HEK293 (cell line): Measurements from ENCODE around the gene SHISAL1.

Experiments
- CTCF ChIA-PET: fragments of 350-600 bp; formaldehyde crosslinking; extraction: SDS; loops from one replicate; lab custom pipeline; 2021; ENCODE audit warnings: antibody characterized with exemption; lab: Yijun Ruan, JAX
- POLR2A ChIA-PET: fragments of 300-600 bp; formaldehyde crosslinking; extraction: SDS; loops from one replicate; lab custom pipeline; 2020; ENCODE audit warnings: antibody characterized with exemption, inconsistent platforms; lab: Yijun Ruan, JAX
- H3K27ac ChIP-seq: fragments of 200-500 bp; sonication (Bioruptor generic); 2 replicates; pipeline ENCODE4 v1.5.1; 2014; ENCODE audit warnings: low read depth, low read length, control low read depth, inconsistent platforms; ENCODE audit errors: extremely low read depth
- H3K36me3 ChIP-seq, 2 experiments: fragments of 200-500 bp in 1 of 2; sonication (Bioruptor generic) in 1 of 2; 1 replicate in 1 of 2; 2 replicates in 1 of 2; pipeline ENCODE4 v1.5.1; 2014 to 2017; ENCODE audit warnings: inconsistent platforms in 2 of 2, low read length in 2 of 2; ENCODE audit not compliant: control insufficient read depth in 2 of 2, insufficient read depth in 1 of 2
- H3K4me1 ChIP-seq: fragments of 200-500 bp; sonication (Bioruptor generic); 2 replicates; pipeline ENCODE4 v1.5.1; 2014; ENCODE audit warnings: mild to moderate bottlenecking, low read length, inconsistent platforms; ENCODE audit not compliant: control insufficient read depth, insufficient read depth
- H3K4me3 ChIP-seq: 2 replicates; pipeline ENCODE4 v1.5.1; 2011; ENCODE audit warnings: low read depth, mild to moderate bottlenecking, control low read depth, low read length, moderate library complexity
- H3K9me3 ChIP-seq: fragments of 200-500 bp; sonication (Bioruptor generic); 2 replicates; pipeline ENCODE4 v1.5.1; 2014; ENCODE audit warnings: low read depth, low read length, inconsistent platforms; ENCODE audit not compliant: control insufficient read depth, insufficient read depth
- ELK4 ChIP-seq: IDR thresholded peaks from 2 replicates; pipeline ENCODE4 v1.6.1; 2011; ENCODE audit warnings: mild to moderate bottlenecking, low read depth, low read length, borderline replicate concordance
- GLIS1 ChIP-seq: fragments of 450-650 bp; formaldehyde crosslinking; IDR thresholded peaks from 2 replicates; pipeline ENCODE4 v1.5.1; 2016; ENCODE audit warnings: missing biosample characterization, missing genetic modification characterization
- HIC1 ChIP-seq: fragments of 450-650 bp; formaldehyde crosslinking; IDR thresholded peaks from 2 replicates; pipeline ENCODE4 v1.5.1; 2016; ENCODE audit warnings: missing biosample characterization, missing genetic modification characterization
- HOXC10 ChIP-seq: sonication (generic); formaldehyde crosslinking; IDR thresholded peaks from 2 replicates; pipeline ENCODE4 v1.8.1; 2023; ENCODE audit warnings: mild to moderate bottlenecking, missing genetic modification reagents
- SP2 ChIP-seq: fragments of 450-650 bp; formaldehyde crosslinking; IDR thresholded peaks from 2 replicates; pipeline ENCODE4 v1.5.1; 2016; ENCODE audit warnings: missing biosample characterization, missing genetic modification characterization
- TRIM28 ChIP-seq: IDR thresholded peaks from 2 replicates; pipeline ENCODE4 v1.6.1; 2011; ENCODE audit warnings: low read length, control low read depth, borderline replicate concordance
- ZBTB11 ChIP-seq: fragments of 450-650 bp; formaldehyde crosslinking; conservative IDR thresholded peaks from 2 replicates; pipeline ENCODE4 v1.5.1; 2016; ENCODE audit warnings: low read depth, missing biosample characterization, missing genetic modification characterization
- ZBTB17 ChIP-seq: fragments of 450-650 bp; formaldehyde crosslinking; IDR thresholded peaks from 2 replicates; pipeline ENCODE4 v1.5.1; 2016; ENCODE audit warnings: missing biosample characterization, missing genetic modification characterization
- ZBTB21 ChIP-seq: fragments of 450-650 bp; formaldehyde crosslinking; IDR thresholded peaks from 2 replicates; pipeline ENCODE4 v1.5.1; 2017; ENCODE audit warnings: missing biosample characterization, missing genetic modification characterization
- ZIC2 ChIP-seq: fragments of 450-650 bp; formaldehyde crosslinking; IDR thresholded peaks from 2 replicates; pipeline ENCODE4 v1.5.1; 2016; ENCODE audit warnings: missing biosample characterization, missing genetic modification characterization
- ZNF292 ChIP-seq: fragments of 450-650 bp; formaldehyde crosslinking; IDR thresholded peaks from 2 replicates; pipeline ENCODE4 v1.5.1; 2016; ENCODE audit warnings: low read depth, missing biosample characterization, missing genetic modification characterization, borderline replicate concordance
- ZNF324 ChIP-seq: fragments of 450-650 bp; formaldehyde crosslinking; IDR thresholded peaks from 2 replicates; pipeline ENCODE4 v1.5.1; 2016; ENCODE audit warnings: missing biosample characterization, missing genetic modification characterization
- ZNF555 ChIP-seq: fragments of 450-650 bp; formaldehyde crosslinking; conservative IDR thresholded peaks from 2 replicates; pipeline ENCODE4 v1.5.1; 2017; ENCODE audit warnings: missing biosample characterization, mild to moderate bottlenecking, missing genetic modification characterization, inconsistent platforms
- ZNF626 ChIP-seq: fragments of 450-650 bp; sonication (Bioruptor Pico); formaldehyde crosslinking; IDR thresholded peaks from 2 replicates; pipeline ENCODE4 v1.5.1; 2018; ENCODE audit warnings: missing biosample characterization, missing genetic modification characterization, inconsistent platforms
- ZNF768 ChIP-seq: fragments of 450-650 bp; formaldehyde crosslinking; IDR thresholded peaks from 2 replicates; pipeline ENCODE4 v1.5.1; 2018; ENCODE audit warnings: missing biosample characterization, mild to moderate bottlenecking, missing genetic modification characterization
- ZNF791 ChIP-seq: fragments of 450-650 bp; formaldehyde crosslinking; IDR thresholded peaks from 2 replicates; pipeline ENCODE4 v1.5.1; 2016; ENCODE audit warnings: missing biosample characterization, missing genetic modification characterization

Gene SHISAL1

GRCh38 chr22:44341431-44342346 lies 28.9 kb upstream of the SHISAL1 start:
- no peaks in the 10 kb centered on the region for H3K36me3 ChIP-seq
- no peaks in the 10 kb centered on the region; the same call in 1 of the 2 replicates for H3K4me1 ChIP-seq
- CTCF ChIA-PET, result interaction anchor here (0.7 to 1.0 kb wide), 2 partner anchors 18 to 285 kb away, joined by 3 to 4 read pairs; no protein-coding TSS in a partner anchor
- peak overlapping the region; percentile 32; the same call in 1 of the 2 replicates for H3K27ac ChIP-seq
- POLR2A ChIA-PET, result interaction anchor here (0.6 kb wide), 1 partner anchor 294 kb away, joined by 4 read pairs; no protein-coding TSS in a partner anchor
- no peaks in the 10 kb centered on the region for H3K9me3 ChIP-seq
- TF ChIP-seq ELK4 (no peak), ZNF292 (tag by site-specific recombination) (no peak), ZNF791 (tag by site-specific recombination) (no peak), ZNF555 (tag by site-specific recombination) (no peak), ZBTB21 (tag by site-specific recombination) (no peak), GLIS1 (peak; percentile 43), ZNF626 (tag by site-specific recombination) (no peak), ZBTB11 (tag by site-specific recombination) (no peak), ZIC2 (tag by site-specific recombination) (peak; percentile 32; the same call in 1 of the 2 replicates), ZNF324 (tag by site-specific recombination) (no peak), TRIM28 (peak; percentile 68; the same call in 1 of the 2 replicates), ZNF768 (tag by site-specific recombination) (peak; percentile 85; the same call in 1 of the 2 replicates), ZBTB17 (peak; percentile 32; the same call in 1 of the 2 replicates), SP2 (tag by site-specific recombination) (no peak), HOXC10 (CRISPR knock-in tag) (no peak), HIC1 (tag by site-specific recombination) (no peak)
- no peak overlapping the region for H3K4me3 ChIP-seq
